ENCODE results near the gene BEND6. TPM values are rescaled to one million over a fixed set of nuclear protein-coding genes. Genes with fewer than 3 reads are reported as not detected.
A peak's percentile ranks its signal among the peaks of the same experiment; 100 is the strongest.
"Not testable (repeated sequence)": the region's sequence is repeated elsewhere in the genome, so short reads cannot be mapped to it uniquely, and the experiment has no call there.

The BEND6 gene
- total and polyA plus RNA-seq, 7 donors: 0.14 to 1.1 (median 0.30) TPM

DNA sequence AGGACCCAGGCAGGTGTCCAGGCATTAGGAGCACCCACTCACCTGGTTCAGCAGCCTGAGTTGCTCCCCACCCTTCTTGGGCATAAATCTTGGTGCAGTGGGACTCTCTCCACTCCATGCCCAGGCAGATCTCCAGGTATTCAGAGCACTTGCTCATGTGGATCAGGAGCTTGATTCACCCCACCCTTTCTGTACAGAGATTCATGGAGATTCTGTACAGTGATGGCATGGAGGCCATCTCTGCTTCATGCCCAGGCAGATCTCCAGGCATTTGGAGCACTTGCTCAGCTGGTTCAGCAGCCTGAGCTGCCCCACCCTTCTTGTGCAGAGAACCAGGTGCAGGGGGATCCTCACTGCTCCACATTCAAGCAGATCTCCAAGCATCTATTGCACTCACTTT lies 44.1 kb downstream of the BEND6 start:
- no peaks in the 10 kb centered on the region for H3K4me1 ChIP-seq
- no peaks in the 10 kb centered on the region for H3K36me3 ChIP-seq (ENCODE audit: insufficient read depth in 1 of 2, low read depth in 1 of 2)
- TF ChIP-seq, protein P1, sequence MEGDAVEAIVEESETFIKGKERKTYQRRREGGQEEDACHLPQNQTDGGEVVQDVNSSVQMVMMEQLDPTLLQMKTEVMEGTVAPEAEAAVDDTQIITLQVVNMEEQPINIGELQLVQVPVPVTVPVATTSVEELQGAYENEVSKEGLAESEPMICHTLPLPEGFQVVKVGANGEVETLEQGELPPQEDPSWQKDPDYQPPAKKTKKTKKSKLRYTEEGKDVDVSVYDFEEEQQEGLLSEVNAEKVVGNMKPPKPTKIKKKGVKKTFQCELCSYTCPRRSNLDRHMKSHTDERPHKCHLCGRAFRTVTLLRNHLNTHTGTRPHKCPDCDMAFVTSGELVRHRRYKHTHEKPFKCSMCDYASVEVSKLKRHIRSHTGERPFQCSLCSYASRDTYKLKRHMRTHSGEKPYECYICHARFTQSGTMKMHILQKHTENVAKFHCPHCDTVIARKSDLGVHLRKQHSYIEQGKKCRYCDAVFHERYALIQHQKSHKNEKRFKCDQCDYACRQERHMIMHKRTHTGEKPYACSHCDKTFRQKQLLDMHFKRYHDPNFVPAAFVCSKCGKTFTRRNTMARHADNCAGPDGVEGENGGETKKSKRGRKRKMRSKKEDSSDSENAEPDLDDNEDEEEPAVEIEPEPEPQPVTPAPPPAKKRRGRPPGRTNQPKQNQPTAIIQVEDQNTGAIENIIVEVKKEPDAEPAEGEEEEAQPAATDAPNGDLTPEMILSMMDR (IDR thresholded peaks at IDR 0.05): no peak
- H3K9me3 ChIP-seq: no peaks in the 10 kb centered on the region
- DNase-seq (no peak), ATAC-seq (no peak)
- H3K27me3 ChIP-seq (ENCODE audit: insufficient read depth in 3 of 3, low read length in 2 of 3): no peaks in the 10 kb centered on the region
- intact Hi-C loops (cut with DNase I): no loop called here
- no peak overlapping the region for H3K27ac ChIP-seq
- H3K4me3 ChIP-seq: no peak overlapping the region

DNA sequence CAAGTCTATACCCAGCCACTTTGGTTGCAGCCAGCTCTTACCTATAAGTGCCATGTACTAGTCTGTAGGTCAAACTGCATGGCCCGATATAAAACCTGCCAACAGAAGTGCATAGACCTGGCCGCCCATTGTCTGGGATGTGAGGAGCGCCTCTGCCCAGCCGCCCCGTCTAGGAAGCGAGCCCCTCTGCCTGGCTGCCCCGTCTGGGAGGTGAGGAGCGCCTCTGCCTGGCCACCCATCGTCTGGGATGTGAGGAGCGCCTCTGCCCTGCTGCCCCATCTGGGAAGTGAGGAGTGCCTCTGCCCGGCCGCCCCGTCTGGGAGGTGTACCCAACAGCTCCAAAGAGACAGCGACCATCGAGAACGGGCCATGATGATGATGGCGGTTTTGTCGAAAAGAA lies 44.8 kb downstream of the BEND6 start:
- H3K27ac ChIP-seq; H3K4me3 ChIP-seq; H3K4me1 ChIP-seq; intact Hi-C loops (cut with DNase I); DNase-seq; H3K9me3 ChIP-seq; ATAC-seq; H3K36me3 ChIP-seq (ENCODE audit: insufficient read depth in 1 of 2, low read depth in 1 of 2); H3K27me3 ChIP-seq (ENCODE audit: insufficient read depth in 3 of 3, low read length in 2 of 3): not testable (repeated sequence)
- WGBS, 3 donors: 93 to 99% (median 96%) methylated on average over 18 of the region's 18 CpGs

DNA sequence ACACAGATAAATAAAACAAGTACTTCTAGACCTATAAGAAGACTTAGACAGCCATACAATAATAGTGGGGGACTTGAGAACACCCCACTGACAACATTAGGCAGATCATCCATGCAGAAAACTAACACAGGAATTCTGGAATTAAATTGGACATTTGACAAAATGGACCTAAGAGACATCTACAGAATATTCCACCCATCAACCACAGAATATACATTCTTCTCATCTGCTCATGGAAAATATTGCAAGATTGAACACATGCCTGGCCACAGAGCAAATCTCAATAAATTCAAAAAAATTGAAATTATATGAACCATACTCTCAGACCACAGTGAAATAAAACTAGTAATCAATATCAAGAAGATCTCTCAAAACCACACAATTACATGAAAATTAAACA lies 47.3 kb downstream of the BEND6 start:
- no peaks in the 10 kb centered on the region for H3K36me3 ChIP-seq (ENCODE audit: insufficient read depth in 1 of 2, low read depth in 1 of 2)
- intact Hi-C loops (cut with DNase I): no loop called here
- TF ChIP-seq, protein P1 (IDR thresholded peaks at IDR 0.05): no peak
- no peaks in the 10 kb centered on the region for H3K4me1 ChIP-seq
- ATAC-seq (no peak), DNase-seq (no peak)
- no peaks in the 10 kb centered on the region for H3K9me3 ChIP-seq
- H3K4me3 ChIP-seq: no peak overlapping the region
- no peak overlapping the region for H3K27ac ChIP-seq
- H3K27me3 ChIP-seq (ENCODE audit: insufficient read depth in 3 of 3, low read length in 2 of 3): no peaks in the 10 kb centered on the region

DNA sequence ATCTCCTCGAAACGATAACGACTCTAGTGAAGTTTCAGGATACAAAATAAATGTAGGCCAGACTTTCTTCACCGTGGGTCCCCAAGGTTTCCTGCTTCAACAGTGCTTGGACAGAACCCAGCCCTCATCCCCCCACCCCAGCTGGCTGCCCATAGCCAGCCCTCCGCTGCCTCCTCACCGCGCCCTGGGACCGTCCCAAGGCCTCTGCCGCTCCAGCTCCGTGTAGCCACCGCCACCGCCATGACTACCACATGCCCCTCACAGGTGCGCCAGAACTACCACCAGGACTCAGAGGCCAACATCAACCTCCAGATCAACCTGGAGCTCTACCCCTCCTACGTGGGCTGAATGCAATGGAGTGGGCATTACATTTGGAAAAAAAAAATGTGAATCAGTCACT lies 49.4 kb downstream of the BEND6 start:
- Histone ChIP-seq H3K4me1 (peaks cover 5% of the 10 kb centered on the region), H3K4me3 (no peak overlapping the region), H3K9me3 (no peaks in the 10 kb centered on the region), H3K27ac (no peak overlapping the region), H3K27me3 (ENCODE audit: insufficient read depth in 3 of 3, low read length in 2 of 3) (no peaks in the 10 kb centered on the region), H3K36me3 (ENCODE audit: insufficient read depth in 1 of 2, low read depth in 1 of 2) (no peaks in the 10 kb centered on the region)
- DNase-seq: no peak
- no peak for ATAC-seq
- WGBS, 3 donors: 91 to 94% (median 93%) methylated on average over 14 of the region's 14 CpGs
- TF ChIP-seq, protein P1 (IDR thresholded peaks at IDR 0.05): no peak
- intact Hi-C loops (cut with DNase I): no loop called here

DNA sequence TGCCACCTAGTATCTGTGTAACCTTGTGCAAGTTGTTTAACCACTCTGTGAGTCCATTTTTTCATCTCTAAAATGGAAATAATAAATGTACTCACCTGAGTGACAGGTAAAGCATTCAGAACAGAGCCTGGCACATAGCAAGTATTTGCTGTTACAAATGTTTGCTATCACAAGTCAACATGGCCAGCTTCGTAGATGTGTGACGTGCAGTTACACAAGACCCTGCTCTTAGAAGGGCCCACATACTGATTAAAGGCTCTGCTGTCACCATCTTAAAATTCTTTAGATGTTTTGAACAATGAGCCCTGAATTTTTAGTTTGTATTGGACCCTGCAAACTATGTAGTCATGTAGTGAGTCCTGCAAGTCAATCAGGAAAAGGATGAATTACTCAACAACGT lies 51.2 kb downstream of the BEND6 start:
- no peak overlapping the region for H3K4me3 ChIP-seq
- intact Hi-C loops (cut with DNase I): no loop called here
- no peak for DNase-seq
- no peak for ATAC-seq
- H3K36me3 ChIP-seq (ENCODE audit: insufficient read depth in 1 of 2, low read depth in 1 of 2): no peaks in the 10 kb centered on the region
- no peaks in the 10 kb centered on the region for H3K9me3 ChIP-seq
- TF ChIP-seq, protein P1 (IDR thresholded peaks at IDR 0.05): no peak
- H3K27me3 ChIP-seq (ENCODE audit: insufficient read depth in 3 of 3, low read length in 2 of 3): no peaks in the 10 kb centered on the region
- 61 to 72% (median 62%) methylated on average over 3 of the region's 3 CpGs for WGBS, 3 donors
- peaks cover 5% of the 10 kb centered on the region for H3K4me1 ChIP-seq
- no peak overlapping the region for H3K27ac ChIP-seq

DNA sequence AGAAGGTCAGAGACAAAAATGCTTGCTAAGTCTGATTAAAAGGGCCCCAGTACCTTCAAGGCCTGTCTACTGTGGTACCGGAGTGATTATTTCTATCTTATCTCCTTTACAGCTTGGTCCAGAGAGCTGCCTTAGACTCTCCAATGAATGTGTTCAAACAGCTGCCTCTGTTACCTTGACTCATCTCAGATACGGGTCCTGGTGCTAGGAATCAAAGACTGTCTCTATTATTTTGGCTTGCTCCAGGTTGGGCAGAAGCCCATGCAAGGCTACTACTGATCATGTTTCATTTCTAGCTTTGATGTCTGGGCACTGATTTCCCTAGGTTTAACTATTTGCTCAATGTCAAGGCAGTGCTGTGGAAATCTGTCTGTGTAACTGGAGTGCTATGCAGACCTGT lies 53.2 kb downstream of the BEND6 start:
- H3K9me3 ChIP-seq; H3K27ac ChIP-seq; DNase-seq; H3K36me3 ChIP-seq (ENCODE audit: insufficient read depth in 1 of 2, low read depth in 1 of 2); H3K4me1 ChIP-seq; intact Hi-C loops (cut with DNase I); H3K27me3 ChIP-seq (ENCODE audit: insufficient read depth in 3 of 3, low read length in 2 of 3); H3K4me3 ChIP-seq: not testable (repeated sequence)
- 43 to 49% (median 44%) methylated on average over 2 of the region's 2 CpGs for WGBS, 3 donors
- peak; percentile 59 to 71 (median 64) for ATAC-seq

Data from psoas muscle (tissue), 8 donors.